Epithelial cell of esophagus (primary cell): ENCODE results near the gene ABCD1.
A peak's percentile ranks its signal among the peaks of the same experiment; 100 is the strongest.
"Not testable (repeated sequence)": the region's sequence is repeated elsewhere in the genome, so short reads cannot be mapped to it uniquely, and the experiment has no call there.

Experiments
- DNase-seq: peaks from one replicate; pipeline ENCODE4 v3.0.0; 2010; ENCODE audit warnings: low read depth
- H3K4me3 ChIP-seq: 2 replicates; pipeline ENCODE4 v1.5.1; 2011; ENCODE audit warnings: mild to moderate bottlenecking, low read length, control low read depth
- TF ChIP-seq, protein P1 (sequence below): IDR thresholded peaks from 2 replicates; pipeline ENCODE4 v1.5.1; 2011; ENCODE audit warnings: low read depth, mild to moderate bottlenecking, low read length, control low read depth, inconsistent platforms; ENCODE audit not compliant: insufficient read depth; ENCODE audit errors: missing control alignments

The ABCD1 gene

DNA sequence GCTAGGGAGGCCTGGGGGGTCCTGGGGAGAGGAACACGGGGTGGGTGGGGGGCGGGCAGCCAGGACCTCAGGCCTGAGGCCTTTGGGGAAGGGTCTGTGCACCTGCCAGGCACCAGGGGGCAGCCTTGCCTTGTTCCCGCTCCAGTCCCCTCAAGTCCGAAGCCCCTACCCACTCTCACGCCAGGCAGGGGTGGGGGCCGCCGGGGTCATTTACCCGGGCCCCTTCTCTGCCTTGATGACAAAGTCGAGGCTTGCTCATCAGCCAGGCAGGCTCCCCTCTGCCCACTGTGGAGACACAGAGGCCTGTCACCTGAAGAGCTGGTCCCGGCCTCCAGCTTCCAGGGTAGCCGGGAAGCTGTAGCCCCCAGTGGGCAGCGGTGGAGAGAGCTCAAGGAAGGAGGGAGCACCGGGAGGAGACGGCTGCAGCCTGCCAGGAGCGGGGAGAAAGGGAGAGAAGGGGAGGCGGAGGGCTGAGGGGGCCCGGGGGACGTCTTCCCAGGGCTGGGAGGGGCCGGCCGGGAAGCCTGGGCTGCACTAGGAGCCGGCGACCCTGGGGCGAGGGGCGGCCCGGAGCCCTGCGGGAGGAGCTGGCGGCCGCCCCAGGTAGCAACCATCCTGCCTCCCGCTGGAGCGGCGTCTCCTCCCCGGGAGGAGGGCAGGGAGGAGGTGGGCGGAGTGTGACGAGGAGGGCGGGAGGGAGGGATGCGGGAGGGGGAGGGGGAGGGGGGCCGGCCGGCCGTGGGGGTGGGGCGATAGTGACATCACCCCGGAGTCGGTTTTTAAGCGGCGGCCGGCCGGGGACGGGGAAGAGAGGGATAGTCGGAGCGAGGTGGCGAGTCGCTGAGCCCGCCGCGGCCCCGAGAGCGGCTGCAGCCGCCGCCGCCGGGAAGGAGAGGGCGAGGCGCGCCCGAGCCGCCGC, 37.3 kb upstream of the ABCD1 start, which contains the start of gene SLC6A8:
SLC6A8 (plus strand) TSS at position 806 of the 919 bp plus-strand sequence. CDS start 649 bp downstream, outside the sequence.
- peak; percentile 72 for DNase-seq
- H3K4me3 ChIP-seq = peak within 1 kb of the TSS; percentile 33
- TF ChIP-seq, protein P1, sequence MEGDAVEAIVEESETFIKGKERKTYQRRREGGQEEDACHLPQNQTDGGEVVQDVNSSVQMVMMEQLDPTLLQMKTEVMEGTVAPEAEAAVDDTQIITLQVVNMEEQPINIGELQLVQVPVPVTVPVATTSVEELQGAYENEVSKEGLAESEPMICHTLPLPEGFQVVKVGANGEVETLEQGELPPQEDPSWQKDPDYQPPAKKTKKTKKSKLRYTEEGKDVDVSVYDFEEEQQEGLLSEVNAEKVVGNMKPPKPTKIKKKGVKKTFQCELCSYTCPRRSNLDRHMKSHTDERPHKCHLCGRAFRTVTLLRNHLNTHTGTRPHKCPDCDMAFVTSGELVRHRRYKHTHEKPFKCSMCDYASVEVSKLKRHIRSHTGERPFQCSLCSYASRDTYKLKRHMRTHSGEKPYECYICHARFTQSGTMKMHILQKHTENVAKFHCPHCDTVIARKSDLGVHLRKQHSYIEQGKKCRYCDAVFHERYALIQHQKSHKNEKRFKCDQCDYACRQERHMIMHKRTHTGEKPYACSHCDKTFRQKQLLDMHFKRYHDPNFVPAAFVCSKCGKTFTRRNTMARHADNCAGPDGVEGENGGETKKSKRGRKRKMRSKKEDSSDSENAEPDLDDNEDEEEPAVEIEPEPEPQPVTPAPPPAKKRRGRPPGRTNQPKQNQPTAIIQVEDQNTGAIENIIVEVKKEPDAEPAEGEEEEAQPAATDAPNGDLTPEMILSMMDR = no peak

DNA sequence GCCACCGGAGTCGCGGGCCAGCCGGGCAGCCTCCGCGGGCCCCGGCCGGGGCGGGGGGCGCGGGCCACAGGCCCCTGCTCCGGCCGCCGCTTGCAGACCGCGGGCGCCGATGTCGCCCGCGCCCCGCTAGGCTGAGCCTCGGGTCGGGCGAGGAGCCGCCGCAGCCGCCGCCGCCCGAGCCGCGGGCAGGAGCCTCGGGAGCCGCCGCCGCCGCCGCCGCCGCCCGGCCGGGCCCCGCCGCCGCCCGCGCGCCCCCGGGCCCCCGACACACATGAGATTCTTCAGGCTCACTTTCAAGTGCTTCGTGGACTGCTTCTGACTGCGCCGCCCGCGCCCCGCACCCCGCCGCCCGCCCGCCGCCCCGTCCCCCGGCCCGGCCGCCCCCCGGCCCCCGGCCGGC, 36.6 kb upstream of the ABCD1 start:
- TF ChIP-seq, protein P1 = no peak
- no peak for DNase-seq
- no peak overlapping the region for H3K4me3 ChIP-seq

DNA sequence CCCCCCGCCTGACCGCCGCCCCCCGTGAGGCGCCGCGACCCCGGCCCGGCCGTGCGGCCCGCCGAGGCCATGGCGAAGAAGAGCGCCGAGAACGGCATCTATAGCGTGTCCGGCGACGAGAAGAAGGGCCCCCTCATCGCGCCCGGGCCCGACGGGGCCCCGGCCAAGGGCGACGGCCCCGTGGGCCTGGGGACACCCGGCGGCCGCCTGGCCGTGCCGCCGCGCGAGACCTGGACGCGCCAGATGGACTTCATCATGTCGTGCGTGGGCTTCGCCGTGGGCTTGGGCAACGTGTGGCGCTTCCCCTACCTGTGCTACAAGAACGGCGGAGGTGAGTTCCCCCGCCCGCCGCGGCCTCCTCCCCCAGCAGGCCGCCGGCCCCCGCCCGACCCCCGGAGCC, 36.1 kb upstream of the ABCD1 start:
- no peak for DNase-seq
- H3K4me3 ChIP-seq = peak overlapping the region; percentile 33
- TF ChIP-seq, protein P1 = no peak

DNA sequence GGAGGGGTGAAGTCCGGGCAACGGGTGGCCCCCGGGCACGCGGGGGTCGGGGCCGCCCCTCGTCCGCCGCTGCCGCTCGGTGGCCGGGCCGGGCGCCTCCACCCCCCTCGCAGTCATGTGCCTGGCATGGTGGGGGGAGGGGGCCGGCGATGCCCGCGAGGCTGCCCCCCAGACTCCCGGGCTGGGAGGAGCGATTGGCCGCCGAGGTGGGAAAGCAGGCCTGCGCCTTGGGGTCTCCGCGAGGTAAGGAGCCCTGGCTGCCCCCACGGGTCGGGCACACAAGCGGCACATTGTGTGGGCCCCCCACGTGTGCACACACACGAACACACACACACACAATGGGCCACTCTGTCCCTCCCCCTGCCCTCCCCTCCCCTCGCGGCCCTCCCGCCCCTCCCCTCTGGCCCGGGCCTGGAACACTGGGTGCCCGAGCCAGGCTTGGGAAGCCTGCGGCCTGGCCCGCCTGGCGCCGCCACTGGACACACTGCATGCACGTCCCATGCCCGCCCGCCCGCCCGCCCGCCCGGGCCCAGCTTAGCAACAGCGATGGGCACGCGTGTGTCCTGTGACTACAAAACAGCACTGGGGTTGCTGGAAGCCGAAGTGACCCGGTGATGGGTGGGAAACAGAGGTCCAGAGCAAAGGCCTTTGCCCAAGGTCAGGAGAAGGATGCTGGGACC, 35.6 kb upstream of the ABCD1 start:
- peak overlapping the region; percentile 44 for H3K4me3 ChIP-seq
- TF ChIP-seq, protein P1 = no peak
- DNase-seq = no peak

DNA sequence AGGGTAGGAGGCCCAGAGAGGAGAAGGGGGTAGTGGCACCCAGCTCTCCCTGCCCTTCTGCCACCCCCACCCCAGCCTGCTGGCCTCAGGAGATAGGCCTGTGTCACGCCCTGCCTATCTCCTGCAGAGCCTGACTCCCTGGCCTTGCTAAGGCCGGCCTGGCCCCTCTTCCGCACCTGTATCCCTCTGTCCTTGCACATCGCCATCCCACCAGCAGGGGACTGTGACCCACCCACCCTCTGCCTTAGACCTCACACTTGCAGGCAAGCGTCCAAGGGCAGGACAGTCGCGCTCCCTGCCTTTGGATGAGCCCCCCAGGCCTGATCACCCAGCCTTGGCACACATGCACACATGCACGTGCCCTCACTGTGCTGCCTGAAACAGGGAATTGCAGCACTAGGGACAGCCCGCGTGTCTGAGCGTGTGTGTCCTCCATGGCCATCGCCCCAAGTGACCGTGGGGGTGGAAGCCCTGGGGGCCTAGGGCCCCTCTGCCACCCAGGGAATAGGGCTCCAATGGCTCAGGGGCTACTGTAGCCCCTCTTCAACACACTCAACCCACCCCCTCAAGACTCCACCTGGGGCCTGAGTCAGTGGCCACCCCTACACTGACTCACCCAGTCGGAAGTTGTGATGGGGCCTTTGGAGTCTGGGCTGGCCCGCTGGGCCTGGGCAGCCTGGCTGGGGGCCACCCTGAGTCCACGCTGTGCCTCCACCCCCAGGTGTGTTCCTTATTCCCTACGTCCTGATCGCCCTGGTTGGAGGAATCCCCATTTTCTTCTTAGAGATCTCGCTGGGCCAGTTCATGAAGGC, 34.8 kb upstream of the ABCD1 start:
- TF ChIP-seq, protein P1 = peak; percentile 21
- peak overlapping the region; percentile 44 for H3K4me3 ChIP-seq
- peak; percentile 55 for DNase-seq

DNA sequence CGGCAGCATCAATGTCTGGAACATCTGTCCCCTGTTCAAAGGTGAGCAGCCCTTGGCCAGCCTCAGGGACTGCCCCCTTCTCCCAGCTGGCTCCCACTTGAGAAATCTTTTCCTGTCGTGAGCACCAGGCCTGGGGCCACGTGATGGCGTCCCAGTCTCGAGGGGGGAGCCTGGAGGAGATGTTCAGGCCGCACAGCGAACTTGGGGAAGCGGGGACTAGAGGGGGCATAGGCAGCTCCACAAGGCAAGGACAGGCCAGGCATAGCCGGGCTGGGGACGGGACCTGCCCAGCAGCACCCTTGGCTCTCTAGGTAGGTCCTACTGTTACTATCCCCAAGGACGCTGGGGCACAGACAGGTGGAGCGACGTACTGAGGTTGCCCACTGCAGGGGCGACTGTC, 34.2 kb upstream of the ABCD1 start:
- TF ChIP-seq, protein P1 = no peak
- H3K4me3 ChIP-seq = peak overlapping the region; percentile 44
- no peak for DNase-seq

DNA sequence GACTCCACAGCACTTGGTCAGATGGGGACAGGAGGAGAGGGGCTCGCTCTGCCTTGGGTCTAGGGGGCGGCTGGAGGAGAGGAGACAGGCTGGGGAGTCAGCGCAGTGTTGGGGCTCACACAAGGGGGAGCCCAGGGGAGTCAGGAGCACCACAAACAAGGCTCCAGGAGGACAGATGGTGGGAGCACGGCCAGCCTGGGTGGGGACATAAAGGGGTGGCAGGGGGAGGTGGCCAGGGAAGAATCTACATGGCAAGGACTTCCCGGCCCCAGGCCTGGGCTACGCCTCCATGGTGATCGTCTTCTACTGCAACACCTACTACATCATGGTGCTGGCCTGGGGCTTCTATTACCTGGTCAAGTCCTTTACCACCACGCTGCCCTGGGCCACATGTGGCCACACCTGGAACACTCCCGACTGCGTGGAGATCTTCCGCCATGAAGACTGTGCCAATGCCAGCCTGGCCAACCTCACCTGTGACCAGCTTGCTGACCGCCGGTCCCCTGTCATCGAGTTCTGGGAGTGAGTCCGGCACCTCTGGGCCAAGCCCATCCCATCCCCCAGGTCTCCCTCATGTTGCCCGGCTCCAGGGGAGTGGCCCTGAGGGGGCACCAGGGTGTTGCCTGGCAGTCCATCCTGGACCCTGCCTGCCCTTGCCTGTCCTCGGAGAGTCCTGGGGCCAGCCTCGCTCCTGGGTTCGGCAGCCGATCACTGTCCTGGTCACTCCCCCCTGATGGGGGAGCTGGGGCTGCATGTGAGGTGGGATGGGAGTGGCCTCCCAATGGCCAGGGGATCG, 33.4 kb upstream of the ABCD1 start:
- DNase-seq, H3K4me3 ChIP-seq: not testable (repeated sequence)
